GM21619 (cell line): Measurements from ENCODE around the gene POLR3E.
"Not testable (repeated sequence)": the region's sequence is repeated elsewhere in the genome, so short reads cannot be mapped to it uniquely, and the experiment has no call there.

ENCODE experiments used
- ATAC-seq: cut with Tn5 transposase; IDR thresholded peaks from one replicate; pipeline ENCODE4 v1.9.1; 2021; ENCODE audit not compliant: unreplicated experiment

Gene POLR3E

DNA sequence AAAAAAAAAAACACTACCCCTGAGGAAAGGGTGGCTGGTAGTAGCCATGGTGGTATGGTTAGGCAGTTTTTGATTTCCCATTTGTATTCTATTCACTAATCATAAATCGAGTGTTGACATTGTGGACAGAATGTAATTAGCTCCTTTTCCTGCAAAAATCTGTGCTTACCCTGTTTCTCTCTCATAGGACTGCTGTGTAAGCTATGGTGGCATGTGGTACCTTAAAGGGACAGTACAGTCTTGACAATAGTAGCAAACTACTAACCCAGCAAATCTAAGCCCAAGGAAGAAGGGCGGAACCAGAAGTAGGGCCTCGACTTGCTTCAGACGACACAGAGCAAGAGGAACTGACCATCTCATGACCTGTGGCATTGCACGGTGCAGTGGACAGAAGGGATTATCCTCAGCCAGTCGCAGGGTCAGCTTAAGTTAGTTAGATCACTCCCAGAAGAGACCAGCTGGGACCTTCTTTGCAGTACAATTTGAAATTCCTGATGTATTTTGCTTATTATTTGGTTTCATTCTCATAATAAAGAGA, 36.3 kb downstream of the POLR3E start:
- no peak for ATAC-seq

DNA sequence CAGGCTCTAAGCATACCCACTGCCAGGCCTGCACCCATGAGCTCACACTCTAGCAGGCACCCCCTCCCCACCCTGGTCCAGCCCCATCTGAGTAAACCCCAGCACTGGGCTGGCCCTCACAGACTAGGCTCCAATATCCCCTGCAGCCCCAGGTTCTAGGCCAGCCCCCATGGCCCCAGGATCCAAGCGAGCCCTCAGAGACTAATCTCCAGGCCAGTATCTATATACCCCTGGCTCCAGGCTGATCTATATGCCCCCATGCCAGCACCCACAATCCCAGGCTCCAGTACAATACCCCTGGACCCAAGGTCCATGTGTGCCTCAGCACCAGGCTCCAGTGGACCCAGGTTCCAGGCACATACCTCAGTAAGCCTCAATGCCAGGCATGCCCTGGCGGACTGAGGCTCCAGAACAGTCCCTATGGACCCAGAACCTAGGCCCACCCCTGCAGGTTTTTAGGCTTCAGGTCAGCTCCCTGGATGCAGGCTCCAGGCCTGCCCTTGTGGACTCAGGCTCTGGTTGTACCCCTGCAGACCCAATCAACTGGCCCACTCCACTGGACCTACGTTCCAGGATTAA, 38.5 kb downstream of the POLR3E start:
- no peak for ATAC-seq

GRCh38 chr16:22336581-22336980, 39.4 kb downstream of the POLR3E start:
- no peak for ATAC-seq

DNA sequence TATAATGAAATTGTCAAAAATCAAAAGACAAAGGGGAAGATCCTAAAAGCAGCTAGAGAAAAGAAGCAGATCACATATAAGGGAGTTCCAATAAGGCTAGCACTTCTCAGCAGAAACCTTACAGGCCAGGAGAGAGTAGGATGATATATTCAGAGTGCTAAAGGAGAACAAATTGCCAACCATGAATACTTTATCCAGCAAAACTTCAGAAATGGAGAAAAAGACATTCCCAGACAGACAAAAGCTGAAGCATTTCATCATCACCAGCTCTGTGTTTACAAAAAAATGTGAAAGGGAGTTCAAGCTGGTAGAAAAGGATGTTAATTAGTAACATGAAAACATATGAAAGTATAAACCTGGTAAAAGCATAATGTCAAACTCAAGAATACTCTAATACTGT, 39.8 kb downstream of the POLR3E start:
- no peak for ATAC-seq

DNA sequence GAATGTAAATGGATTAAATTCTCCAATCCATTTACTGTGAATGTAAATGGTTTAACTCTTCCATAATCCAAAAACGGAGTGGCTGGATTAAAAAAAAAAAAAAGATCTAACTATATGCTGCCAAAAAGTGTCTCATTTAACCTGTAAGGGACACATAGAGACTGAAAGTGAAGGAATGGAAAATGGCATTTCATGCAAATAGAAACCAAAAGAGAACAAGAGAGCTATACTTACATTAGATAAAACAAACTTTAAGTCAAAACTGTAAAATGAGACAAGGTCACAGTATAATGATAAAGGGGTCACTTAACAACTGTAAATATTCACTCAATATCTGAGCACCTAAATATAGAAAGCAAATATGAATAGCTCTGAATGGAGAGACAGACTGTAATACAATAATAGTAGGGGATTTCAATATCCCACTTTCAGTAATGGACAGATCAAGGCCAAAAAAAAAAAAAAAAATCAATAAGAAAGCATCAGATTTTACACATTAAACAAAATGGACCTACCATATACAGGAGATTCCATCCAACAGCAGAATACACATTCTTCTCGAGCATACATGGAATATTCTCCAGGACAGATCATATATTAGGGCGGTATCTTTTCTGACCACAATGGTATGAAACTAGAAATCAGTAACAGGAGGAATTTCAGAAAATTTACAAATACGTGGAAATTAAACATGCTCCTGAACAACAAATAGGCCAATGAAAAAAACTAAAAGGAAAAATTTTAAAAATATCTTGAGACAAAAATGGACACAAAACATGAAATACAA, 40.8 kb downstream of the POLR3E start:
- no peak for ATAC-seq

DNA sequence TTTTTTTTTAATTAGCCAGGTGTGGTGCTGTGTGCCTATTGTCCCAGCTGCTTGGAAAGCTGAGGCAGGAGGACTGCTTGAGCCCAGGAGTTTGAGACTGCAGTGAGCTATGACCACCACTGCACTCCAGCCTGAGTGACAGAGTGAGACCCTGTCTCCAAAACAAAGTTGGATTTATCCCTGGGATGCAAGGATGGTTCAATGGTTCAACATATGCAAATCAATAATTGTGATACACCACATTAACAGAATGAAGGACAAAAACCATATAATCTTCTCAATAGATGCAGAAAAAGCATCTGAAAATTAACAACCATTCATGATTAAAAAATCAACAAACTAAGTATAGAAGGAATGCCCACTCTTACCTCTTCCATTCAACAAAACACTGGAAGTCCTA, 43.7 kb downstream of the POLR3E start:
- ATAC-seq = no peak

GRCh38 chr16:22342082-22342481, 44.9 kb downstream of the POLR3E start:
- ATAC-seq = no peak

DNA sequence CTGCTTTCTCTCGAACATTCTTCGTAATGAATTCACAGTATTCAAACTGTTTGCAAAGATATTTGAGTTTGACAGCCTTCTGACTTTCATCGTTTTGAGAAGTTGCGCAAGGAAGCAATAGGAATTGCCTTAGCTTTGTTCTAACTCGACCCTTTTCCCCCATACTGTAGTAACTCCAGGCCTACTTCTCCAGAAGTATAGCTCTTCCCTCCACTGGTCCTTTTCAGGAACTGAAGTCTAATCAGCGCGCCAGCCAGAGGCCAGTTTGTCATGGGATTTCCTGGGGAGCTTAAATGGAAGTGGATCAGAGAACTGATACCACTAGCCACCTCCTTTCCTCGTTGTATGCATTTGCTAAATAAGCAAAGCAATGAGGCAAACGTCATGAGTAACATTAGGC, 49.3 kb downstream of the POLR3E start:
- ATAC-seq = no peak

GRCh38 chr16:22347100-22347820, 50.1 kb downstream of the POLR3E start:
- ATAC-seq = no peak

- no peak for ATAC-seq
These were observed 51.1 kb downstream of the POLR3E start for GRCh38 chr16:22348291-22348690.

GRCh38 chr16:22351017-22351416, 53.8 kb downstream of the POLR3E start:
- not testable (repeated sequence) for ATAC-seq

DNA sequence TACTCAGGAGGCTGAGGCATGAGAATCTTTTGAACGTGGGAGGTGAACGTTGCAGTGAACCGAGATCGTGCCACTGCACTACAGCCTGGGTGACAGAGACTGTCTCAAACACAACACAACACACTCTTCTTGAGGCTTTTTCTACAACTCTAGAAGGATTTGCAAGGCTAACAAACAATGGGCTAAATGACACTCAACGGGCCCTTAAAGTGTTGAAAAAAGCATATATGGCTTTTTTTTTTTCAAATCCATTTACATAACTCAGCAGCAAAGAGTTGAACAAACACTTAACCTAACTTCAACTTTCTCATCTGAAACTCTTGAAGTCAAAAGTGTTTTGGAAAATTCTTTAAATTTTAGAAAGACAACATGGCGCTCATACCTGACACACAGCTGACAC, 54.9 kb downstream of the POLR3E start:
- ATAC-seq = no peak

GRCh38 chr16:22352723-22353122, 55.5 kb downstream of the POLR3E start:
- no peak for ATAC-seq

DNA sequence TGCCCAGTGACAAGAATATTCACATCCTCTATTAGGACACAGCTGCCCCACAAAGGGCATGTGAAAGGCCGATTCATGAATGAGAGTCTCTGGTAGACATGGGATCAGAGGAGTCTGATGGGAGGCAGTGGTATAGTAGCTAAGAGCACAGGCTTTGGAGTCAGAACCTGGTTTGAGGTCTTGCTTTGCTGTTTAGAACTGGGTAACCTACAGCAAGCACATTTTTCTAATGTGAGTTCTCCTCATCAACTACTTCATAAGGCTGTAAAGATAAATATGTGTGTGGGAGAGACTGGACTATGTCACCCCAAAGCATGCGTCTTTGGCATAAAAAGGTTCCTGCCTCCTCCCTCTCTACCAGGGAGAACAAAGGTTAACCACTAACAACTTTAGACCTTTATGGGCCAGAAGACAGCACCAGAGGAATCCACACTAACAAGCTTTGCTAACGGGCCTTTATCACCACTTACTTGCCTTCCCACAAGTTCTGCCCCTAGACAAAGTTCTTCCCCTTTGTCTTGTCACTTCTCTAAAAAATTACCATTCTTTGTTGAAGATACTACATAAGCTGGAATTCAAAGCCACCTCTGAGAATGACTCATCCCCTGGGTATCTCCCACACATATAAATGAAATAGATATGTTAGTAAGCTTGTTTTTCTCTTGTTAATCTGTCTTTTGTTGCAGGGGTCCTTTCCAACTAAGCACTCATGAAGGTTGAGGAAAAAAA, 56.1 kb downstream of the POLR3E start:
- no peak for ATAC-seq

DNA sequence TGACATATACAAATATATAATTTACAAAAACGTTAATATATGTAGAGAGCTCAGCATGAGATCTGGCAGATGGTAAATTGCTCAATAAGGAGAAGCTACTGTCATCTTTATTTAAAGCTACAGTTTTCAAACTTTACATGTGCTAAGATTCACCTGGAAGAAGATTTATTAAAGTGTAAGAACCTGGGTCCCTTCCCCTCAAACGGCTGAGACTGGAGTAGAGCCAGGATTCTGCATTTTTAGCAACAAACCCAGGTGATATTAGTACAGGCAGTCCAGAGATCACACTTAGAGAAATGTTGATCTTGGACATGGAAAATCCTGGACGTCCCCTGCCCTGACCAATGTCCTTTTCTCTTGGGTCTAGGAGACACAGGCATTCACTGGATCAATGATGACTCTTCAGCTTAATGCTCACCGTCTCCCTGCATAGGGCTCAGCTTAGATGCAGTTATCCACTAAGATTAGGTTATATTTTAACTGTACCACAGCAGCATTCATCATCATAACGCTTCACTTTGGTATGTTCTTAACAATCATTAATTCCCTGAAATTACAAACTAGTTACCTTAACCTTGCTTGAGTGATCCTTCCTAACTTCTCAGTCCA, 56.8 kb downstream of the POLR3E start:
- ATAC-seq = no peak

GRCh38 chr16:22355487-22355908, 58.3 kb downstream of the POLR3E start:
- ATAC-seq = peak; percentile 39

- peak; percentile 31 for ATAC-seq
These were observed 59.9 kb downstream of the POLR3E start for GRCh38 chr16:22356930-22357634.

DNA sequence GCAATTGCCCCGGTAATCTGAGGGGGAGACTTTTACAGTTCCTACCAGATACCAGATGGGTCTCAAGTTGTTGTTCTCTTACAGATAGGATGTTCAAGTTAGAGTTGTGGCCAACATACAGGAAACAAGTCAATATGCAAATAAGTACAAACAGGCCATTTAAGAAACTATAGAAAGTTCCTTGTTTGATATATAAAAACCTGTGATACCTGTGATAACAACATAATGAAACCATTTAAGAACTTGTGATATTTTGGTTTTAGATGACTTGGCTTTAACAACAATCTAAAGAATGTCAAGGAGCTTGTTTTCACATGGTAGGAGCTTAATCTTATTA, 60.4 kb downstream of the POLR3E start:
- peak; percentile 59 for ATAC-seq

DNA sequence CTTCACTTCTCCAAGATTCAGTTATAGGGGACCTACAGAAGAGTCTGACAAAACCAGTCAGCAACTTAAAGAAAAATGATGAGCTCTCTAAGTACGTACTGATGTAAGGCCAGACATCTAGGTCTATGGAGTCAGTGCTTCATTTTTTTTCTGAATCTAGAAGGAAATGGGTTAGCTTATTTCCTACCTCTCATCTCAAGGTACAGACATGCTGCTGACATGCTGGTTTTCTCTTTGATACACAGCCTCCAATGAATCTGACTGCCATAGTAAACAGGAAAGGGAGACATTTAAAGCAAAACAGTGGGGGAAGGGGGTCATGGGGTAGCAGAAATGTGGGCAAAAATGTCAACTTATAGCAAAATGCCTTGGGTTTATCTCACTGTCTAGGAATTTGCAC, 60.8 kb downstream of the POLR3E start:
- no peak for ATAC-seq

DNA sequence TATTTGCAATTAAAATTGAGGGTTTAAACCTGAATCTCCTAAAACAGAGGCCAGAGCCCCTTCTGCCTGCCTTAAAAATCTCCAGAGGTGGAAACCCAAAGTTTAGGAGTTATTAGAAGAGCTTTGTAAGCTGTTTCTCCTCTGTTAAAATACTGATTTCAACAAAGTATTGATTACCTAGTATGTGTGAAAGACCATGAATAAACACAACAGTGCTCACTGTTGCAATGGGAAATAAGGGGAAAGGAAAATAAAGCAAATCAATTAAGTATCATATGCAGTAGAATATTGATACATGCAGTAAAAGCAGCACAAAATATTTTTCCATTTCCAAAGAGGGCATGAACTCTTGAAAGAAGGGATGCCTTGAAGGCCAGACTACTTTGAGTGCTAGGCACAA, 62.5 kb downstream of the POLR3E start:
- ATAC-seq = no peak
